AG04450 (cell line): ENCODE data around the gene DAD1. TPM values are rescaled to one million over a fixed set of nuclear protein-coding genes. Genes with fewer than 3 reads are reported as not detected.
A peak's percentile ranks its signal among the peaks of the same experiment; 100 is the strongest.

Source experiments
- CTCF ChIA-PET: fragments of 300-600, 350-600 bp; formaldehyde crosslinking; extraction: SDS; loops from one replicate; lab custom pipeline; 2022; ENCODE audit warnings: antibody characterized with exemption, inconsistent platforms; lab: Charles Lee
- POLR2A ChIA-PET: fragments of 350-600 bp; formaldehyde crosslinking; extraction: SDS; loops from one replicate; lab custom pipeline; 2021; ENCODE audit warnings: antibody characterized with exemption, inconsistent platforms; lab: Yijun Ruan, JAX
- DNase-seq: peaks from one replicate; pipeline ENCODE4 v3.0.0-alpha.2; 2011; ENCODE audit warnings: low read depth, low spot score
- H3K27ac ChIP-seq: one replicate; pipeline ENCODE4 v1.5.1; 2012; ENCODE audit warnings: low read depth, low read length, control low read depth
- H3K27me3 ChIP-seq: one replicate; pipeline ENCODE4 v1.6.0; 2012; ENCODE audit warnings: low read length; ENCODE audit not compliant: control insufficient read depth, insufficient read depth
- H3K4me3 ChIP-seq: 2 replicates; pipeline ENCODE4 v1.5.1; 2011; ENCODE audit warnings: mild to moderate bottlenecking, low read depth, low read length, control low read depth
- H3K9me3 ChIP-seq: 2 replicates; pipeline ENCODE4 v1.5.1; 2012; ENCODE audit warnings: low read length; ENCODE audit not compliant: control insufficient read depth, insufficient read depth
- polyA plus RNA-seq: library from polyadenylated mRNA; depleted of rRNA; stranded (reverse); fragments of >200 nt; gene quantifications from 2 replicates; pipeline ENCODE4 v1.2.3, GENCODE V29; 2011
- TF ChIP-seq, protein P1 (sequence below): IDR thresholded peaks from 2 replicates; pipeline ENCODE4 v1.5.1; 2011; ENCODE audit warnings: low read depth, low read length, control low read depth, inconsistent platforms

The DAD1 gene
- polyA plus RNA-seq, 1 experiment = 467 TPM

DNA sequence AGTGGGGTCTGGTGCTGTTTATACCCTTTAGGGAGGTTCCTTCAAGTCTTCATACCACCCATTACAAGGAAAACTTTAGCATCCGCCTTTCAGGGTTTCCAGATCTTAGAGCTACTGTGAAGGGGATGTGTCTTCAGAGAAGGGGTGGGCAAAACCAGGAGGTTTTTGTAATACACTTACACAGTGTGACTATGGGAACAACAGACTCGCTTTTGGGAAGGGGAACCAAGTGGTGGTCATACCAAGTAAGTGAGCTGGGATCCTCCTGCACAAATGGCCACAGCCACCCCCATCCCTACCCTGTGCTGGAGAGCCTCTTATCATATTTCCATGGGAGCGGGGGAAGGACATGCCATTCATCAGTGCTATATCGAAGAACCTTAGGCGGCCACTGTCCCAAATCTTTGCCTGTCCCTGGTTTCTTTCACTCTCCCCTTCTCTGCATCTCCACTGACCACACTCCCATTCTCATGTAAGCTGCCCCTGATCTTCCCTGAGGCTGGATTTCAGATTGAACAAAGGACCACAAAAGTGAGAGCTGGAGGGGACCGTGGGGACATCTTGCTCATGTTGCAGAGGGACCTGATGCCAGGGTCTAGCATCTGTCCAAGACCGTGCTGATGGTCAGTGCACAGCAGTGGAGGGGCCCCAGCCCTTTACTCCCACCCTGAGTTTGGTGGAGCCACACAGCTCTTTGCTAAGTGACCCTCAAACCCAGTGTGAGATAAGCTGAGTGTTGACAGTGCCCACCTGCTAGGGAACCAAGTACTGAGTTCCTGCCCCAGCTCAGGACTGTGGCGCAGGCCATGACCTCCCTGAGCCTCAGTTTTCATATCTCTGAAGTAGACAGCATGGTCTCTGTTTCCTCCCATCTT, 51.4 kb downstream of the DAD1 start:
- Histone ChIP-seq H3K27ac (peak overlapping the region; percentile 85), H3K4me3 (no peak overlapping the region), H3K27me3 (no peaks in the 10 kb centered on the region), H3K9me3 (no peaks in the 10 kb centered on the region)
- TF ChIP-seq, protein P1, sequence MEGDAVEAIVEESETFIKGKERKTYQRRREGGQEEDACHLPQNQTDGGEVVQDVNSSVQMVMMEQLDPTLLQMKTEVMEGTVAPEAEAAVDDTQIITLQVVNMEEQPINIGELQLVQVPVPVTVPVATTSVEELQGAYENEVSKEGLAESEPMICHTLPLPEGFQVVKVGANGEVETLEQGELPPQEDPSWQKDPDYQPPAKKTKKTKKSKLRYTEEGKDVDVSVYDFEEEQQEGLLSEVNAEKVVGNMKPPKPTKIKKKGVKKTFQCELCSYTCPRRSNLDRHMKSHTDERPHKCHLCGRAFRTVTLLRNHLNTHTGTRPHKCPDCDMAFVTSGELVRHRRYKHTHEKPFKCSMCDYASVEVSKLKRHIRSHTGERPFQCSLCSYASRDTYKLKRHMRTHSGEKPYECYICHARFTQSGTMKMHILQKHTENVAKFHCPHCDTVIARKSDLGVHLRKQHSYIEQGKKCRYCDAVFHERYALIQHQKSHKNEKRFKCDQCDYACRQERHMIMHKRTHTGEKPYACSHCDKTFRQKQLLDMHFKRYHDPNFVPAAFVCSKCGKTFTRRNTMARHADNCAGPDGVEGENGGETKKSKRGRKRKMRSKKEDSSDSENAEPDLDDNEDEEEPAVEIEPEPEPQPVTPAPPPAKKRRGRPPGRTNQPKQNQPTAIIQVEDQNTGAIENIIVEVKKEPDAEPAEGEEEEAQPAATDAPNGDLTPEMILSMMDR = no peak
- ChIA-PET POLR2A (no interaction called here), CTCF (interaction anchor here (0.7 to 8.2 kb wide), 5 partner anchors 19 to 335 kb away, joined by 3 to 59 read pairs (median 5); no protein-coding TSS in a partner anchor)
- no peak for DNase-seq

DNA sequence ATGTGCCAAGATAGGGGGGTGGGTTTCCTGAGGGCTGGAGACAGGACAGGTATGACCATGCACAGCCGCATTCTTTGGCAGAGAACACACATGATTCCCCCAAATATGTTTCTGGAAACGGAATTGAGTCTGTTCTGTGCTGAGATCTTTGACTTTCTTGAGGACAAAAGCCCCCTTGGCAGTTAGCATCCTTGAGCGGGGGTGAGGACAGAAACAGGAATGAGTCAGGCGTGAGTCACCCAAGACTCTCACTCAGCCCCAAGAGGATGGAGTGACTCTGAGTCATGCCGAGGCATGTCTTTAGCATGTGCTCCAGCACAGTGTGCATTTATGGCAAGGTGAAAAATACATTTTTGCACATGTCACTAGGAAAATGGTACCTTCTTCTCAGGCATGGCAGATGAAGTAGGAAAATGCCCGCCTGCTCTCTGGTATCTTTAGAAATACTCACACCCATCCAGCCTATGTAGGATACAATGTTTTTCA, 52.1 kb downstream of the DAD1 start:
- H3K27me3 ChIP-seq = no peaks in the 10 kb centered on the region
- DNase-seq = peak; percentile 81
- H3K27ac ChIP-seq = peak overlapping the region; percentile 85
- POLR2A ChIA-PET = no interaction called here
- H3K9me3 ChIP-seq = no peaks in the 10 kb centered on the region
- CTCF ChIA-PET = interaction anchor here (0.7 to 8.2 kb wide), 5 partner anchors 20 to 336 kb away, joined by 3 to 59 read pairs (median 5); no protein-coding TSS in a partner anchor
- H3K4me3 ChIP-seq = no peak overlapping the region; the same call in 1 of the 2 replicates
- TF ChIP-seq, protein P1 = no peak

DNA sequence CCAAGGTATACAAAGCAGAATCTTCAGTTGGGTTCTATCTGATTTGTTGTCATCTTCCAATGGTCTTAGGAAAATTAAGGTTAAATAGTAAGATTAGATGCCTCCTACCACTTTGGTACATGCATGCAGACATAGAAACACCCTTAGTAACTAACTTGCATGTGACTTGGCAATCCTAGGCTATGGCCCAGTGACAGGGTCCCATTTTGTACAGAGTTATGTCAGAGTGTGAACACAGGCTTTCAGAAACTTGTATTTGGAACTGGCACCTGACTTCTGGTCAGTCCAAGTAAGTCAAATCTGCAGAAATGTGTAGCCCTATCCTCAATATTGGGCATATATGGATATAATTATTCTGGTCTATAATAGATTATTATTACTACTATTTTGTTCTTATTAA, 53.1 kb downstream of the DAD1 start:
- H3K4me3 ChIP-seq = no peak overlapping the region
- no peaks in the 10 kb centered on the region for H3K9me3 ChIP-seq
- TF ChIP-seq, protein P1 = no peak
- H3K27ac ChIP-seq = no peak overlapping the region
- no peak for DNase-seq
- POLR2A ChIA-PET = no interaction called here
- CTCF ChIA-PET = interaction anchor here (1.9 to 8.2 kb wide), 2 partner anchors 21 to 316 kb away, joined by 5 to 59 read pairs; no protein-coding TSS in a partner anchor
- H3K27me3 ChIP-seq = no peaks in the 10 kb centered on the region

DNA sequence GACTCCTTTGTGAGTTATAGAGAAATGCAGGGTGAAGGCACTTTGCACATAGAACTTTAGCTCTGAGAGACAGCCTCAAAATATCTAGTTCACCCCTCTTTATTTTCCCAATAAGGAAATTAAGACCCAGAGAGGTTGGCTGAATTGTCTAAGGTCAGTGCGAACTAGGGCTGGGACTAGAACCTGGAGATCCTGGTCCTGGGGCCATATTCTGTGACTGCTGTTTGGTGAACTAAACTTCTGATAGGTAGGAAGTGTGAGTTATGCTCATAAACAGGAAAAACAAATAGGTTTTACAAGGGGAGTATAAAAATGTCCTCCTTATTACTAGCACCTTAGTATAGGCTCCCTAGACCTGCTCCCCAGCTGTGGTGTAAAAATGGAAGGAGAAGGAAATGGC, 53.9 kb downstream of the DAD1 start:
- no peaks in the 10 kb centered on the region for H3K9me3 ChIP-seq
- CTCF ChIA-PET = interaction anchor here (5.4 kb wide), 1 partner anchor 21 kb away, joined by 25 read pairs; no protein-coding TSS in a partner anchor

More for the DNA sequence above, 53.9 kb downstream of the DAD1 start:
- POLR2A ChIA-PET = no interaction called here
- TF ChIP-seq, protein P1 = no peak
- Histone ChIP-seq H3K4me3 (no peak overlapping the region), H3K27ac (no peak overlapping the region), H3K27me3 (no peaks in the 10 kb centered on the region)
- DNase-seq = no peak
